Naive thymus-derived CD4-positive, alpha-beta T cell (primary cell): ENCODE data around the gene STARD5. TPM values are rescaled to one million over a fixed set of nuclear protein-coding genes. Genes with fewer than 3 reads are reported as not detected.
"Not testable (repeated sequence)": the region's sequence is repeated elsewhere in the genome, so short reads cannot be mapped to it uniquely, and the experiment has no call there.

ENCODE experiments used
- ATAC-seq: fragments of 150-1000 bp; cut with Tn5 transposase; 2 replicates; pipeline ENCODE4 v1.10.0; 2021; ENCODE audit warnings: mild to moderate bottlenecking, moderate library complexity
- CTCF ChIA-PET: fragments of 350-600 bp; sonication (Branson Sonifier 250); formaldehyde crosslinking; loops from one replicate; lab custom pipeline; 2021; ENCODE audit warnings: antibody characterized with exemption; lab: Charles Lee
- POLR2A ChIA-PET: fragments of 350-600 bp; sonication (Branson Sonifier 250); formaldehyde crosslinking; loops from one replicate; lab custom pipeline; 2021; ENCODE audit warnings: antibody characterized with exemption, inconsistent platforms; lab: Charles Lee
- DNase-seq, 9 donors: peaks; one replicate each; pipeline versions ENCODE4 v3.0.0 to v3.0.0-alpha.2; 2020 to 2022; ENCODE audit warnings: mixed read lengths in 1 of 9
- H3K27ac ChIP-seq: one replicate; pipeline ENCODE4 v1.7.0; 2013; ENCODE audit warnings: mild to moderate bottlenecking, low read depth, low read length, moderate library complexity
- H3K27me3 ChIP-seq, 2 donors: one replicate each; pipeline ENCODE4 v1.7.0; 2013; ENCODE audit warnings: low read length in 2 of 2, mild to moderate bottlenecking in 2 of 2, moderate library complexity in 2 of 2; ENCODE audit not compliant: control insufficient read depth in 2 of 2, insufficient read depth in 2 of 2
- H3K36me3 ChIP-seq, 3 experiments: 1 replicate in 2 of 3; 2 replicates in 1 of 3; pipeline ENCODE4 v1.7.0; 2013; ENCODE audit warnings: low read length in 3 of 3, mild to moderate bottlenecking in 3 of 3, moderate library complexity in 1 of 3; ENCODE audit not compliant: insufficient read depth in 3 of 3, control insufficient read depth in 2 of 3
- H3K4me1 ChIP-seq, 2 donors: one replicate each; pipeline ENCODE4 v1.7.0; 2013; ENCODE audit warnings: low read length in 2 of 2, mild to moderate bottlenecking in 2 of 2, moderate library complexity in 1 of 2; ENCODE audit not compliant: control insufficient read depth in 2 of 2, insufficient read depth in 2 of 2
- H3K4me3 ChIP-seq: 2 replicates; pipeline ENCODE4 v1.7.0; 2013; ENCODE audit warnings: mild to moderate bottlenecking, low read length
- H3K9me3 ChIP-seq, 3 experiments: 1 replicate in 2 of 3; 2 replicates in 1 of 3; pipeline ENCODE4 v1.7.0; 2013; ENCODE audit warnings: low read length in 3 of 3; ENCODE audit not compliant: control insufficient read depth in 2 of 3
- H3K27ac Mint-ChIP-seq, 9 donors: one replicate each; pipeline ENCODE4 v1.8.0; 2020 to 2022; ENCODE audit warnings: mixed read lengths in 9 of 9, mild to moderate bottlenecking in 8 of 9, moderate library complexity in 5 of 9, inconsistent platforms in 2 of 9
- H3K27me3 Mint-ChIP-seq, 5 donors: one replicate each; pipeline ENCODE4 v1.8.0; 2021 to 2022; ENCODE audit warnings: mixed read lengths in 5 of 5, mild to moderate bottlenecking in 1 of 5
- H3K36me3 Mint-ChIP-seq, 5 donors: one replicate each; pipeline ENCODE4 v1.8.0; 2020 to 2022; ENCODE audit warnings: mixed read lengths in 5 of 5, mild to moderate bottlenecking in 3 of 5, inconsistent platforms in 1 of 5
- H3K4me1 Mint-ChIP-seq, 7 donors: one replicate each; pipeline ENCODE4 v1.8.0; 2020 to 2022; ENCODE audit warnings: mixed read lengths in 7 of 7, mild to moderate bottlenecking in 3 of 7, inconsistent platforms in 1 of 7
- H3K4me3 Mint-ChIP-seq, 10 donors: one replicate each; pipeline ENCODE4 v1.8.0; 2020 to 2022; ENCODE audit warnings: mild to moderate bottlenecking in 10 of 10, mixed read lengths in 10 of 10, moderate library complexity in 6 of 10, inconsistent platforms in 2 of 10
- H3K9me3 Mint-ChIP-seq, 11 donors: one replicate each; pipeline ENCODE4 v1.8.0; 2020 to 2022; ENCODE audit warnings: mixed read lengths in 11 of 11, mild to moderate bottlenecking in 4 of 11, inconsistent platforms in 1 of 11, moderate library complexity in 1 of 11
- intact Hi-C, 2 donors: fragments of 100-400 bp; cut with micrococcal nuclease; formaldehyde crosslinking; loops; one replicate each; pipeline ENCODE4 v1.15.1; 2023
- polyA plus RNA-seq, 2 donors: library from polyadenylated mRNA; unstranded; fragments of 300-500 nt; fragmentation: Illumina TruSeq; gene quantifications; one replicate each; pipeline ENCODE4 v1.2.3, GENCODE V29; 2021
- total RNA-seq, 6 experiments: library from RNA in 5 of 6; stranded (reverse) in 5 of 6; gene quantifications; 1 replicate in 5 of 6; 2 replicates in 1 of 6; pipeline ENCODE4 v1.2.3 and lab custom pipeline; 2021 to 2026

STARD5 gene
- total and polyA plus RNA-seq, 7 experiments from 2014 or later: 5.0 to 13.5 (median 10.1) TPM

DNA sequence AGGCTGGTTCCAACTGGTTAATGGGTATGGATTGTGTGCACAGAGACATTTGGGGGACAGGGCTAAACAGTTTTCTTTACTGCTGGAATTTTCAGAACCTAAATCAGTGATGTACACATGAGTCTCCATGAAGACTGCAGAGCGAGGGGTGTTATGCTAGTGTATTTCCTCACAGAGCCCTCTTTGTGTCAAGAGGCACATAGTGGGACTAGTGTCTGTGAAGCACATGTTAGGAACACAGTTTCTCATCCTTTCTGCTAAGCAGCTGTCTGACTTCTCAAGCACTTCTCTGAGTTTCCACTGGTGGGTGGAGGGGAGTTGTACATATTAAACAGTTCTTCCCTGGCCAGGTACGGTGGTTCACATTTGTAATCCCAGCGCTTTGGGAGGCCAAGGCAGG lies 9.4 kb upstream of the STARD5 start:
- no peaks in the 10 kb centered on the region for H3K36me3 Mint-ChIP-seq
- POLR2A ChIA-PET: interaction anchor here (16.9 kb wide), 1 partner anchor 33 kb away, joined by 480 read pairs; no protein-coding TSS in a partner anchor
- intact Hi-C loops: no loop called here

DNA sequence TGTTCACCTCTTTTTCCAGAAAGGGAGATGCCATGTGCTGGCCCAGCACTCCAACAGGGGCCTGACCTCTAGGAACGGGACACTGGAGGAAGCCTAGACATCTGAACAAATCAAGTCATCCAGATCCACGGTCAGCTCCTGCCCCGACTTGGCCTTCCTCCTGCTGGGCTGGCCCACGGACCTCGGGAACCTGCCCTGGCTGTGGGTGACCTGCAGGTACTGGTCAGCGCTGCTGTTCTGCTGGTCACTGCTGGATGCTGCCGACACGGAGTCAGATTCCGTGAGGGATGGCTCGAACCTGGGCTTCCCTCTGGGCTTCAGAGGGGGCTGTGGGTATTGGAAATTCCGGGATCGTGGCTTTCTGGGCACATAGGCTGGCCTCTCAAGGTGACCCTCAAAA lies 8.4 kb upstream of the STARD5 start:
- no peaks in the 10 kb centered on the region for H3K36me3 Mint-ChIP-seq
- intact Hi-C loops: no loop called here
- POLR2A ChIA-PET: interaction anchor here (1.5 to 16.9 kb wide), 2 partner anchors 11 to 32 kb away, joined by 4 to 480 read pairs; no protein-coding TSS in a partner anchor

More for the DNA sequence above, 9.4 kb upstream of the STARD5 start:
- Mint-ChIP-seq H3K9me3 (no peaks in the 10 kb centered on the region), H3K4me3 (no peak overlapping the region), H3K4me1 (peaks cover 9 to 38% (median 29%) of the 10 kb centered on the region in 7 donors), H3K27ac (peak overlapping the region in 3 of 9 donors; percentile 46 to 59 (median 52)), H3K27me3 (no peaks in the 10 kb centered on the region)
- CTCF ChIA-PET: interaction anchor here (0.9 to 1.0 kb wide), 3 partner anchors 10 to 59 kb away, joined by 3 to 4 read pairs (median 3); partner anchors contain the start of gene STARD5
- Histone ChIP-seq H3K4me1 (peaks cover 0 to 8% of the 10 kb centered on the region in 2 donors), H3K9me3 (no peaks in the 10 kb centered on the region), H3K36me3 (no peaks in the 10 kb centered on the region), H3K27me3 (no peaks in the 10 kb centered on the region), H3K27ac (no peak overlapping the region), H3K4me3 (no peak overlapping the region)
- ATAC-seq (no peak), DNase-seq (no peak)

DNA sequence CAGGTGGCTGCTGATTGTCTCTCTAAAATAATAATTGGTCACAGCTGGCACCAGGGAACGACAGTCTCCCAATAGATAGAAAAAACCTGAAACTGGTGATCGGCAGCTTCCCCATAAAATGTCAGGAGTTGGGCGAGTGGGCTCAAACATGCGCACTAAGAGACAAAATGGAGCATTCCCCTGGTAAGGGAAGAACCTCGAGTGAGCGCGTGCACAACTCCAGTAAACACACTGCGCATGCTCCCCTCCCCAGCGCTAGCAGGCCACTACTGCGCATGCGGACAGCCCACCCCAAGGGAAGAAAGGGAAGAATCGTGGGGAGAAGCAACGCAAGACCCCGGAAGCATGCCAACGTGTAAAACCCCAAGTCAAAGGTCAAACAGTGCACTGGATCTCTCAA lies 7.7 kb upstream of the STARD5 start:
- ChIA-PET POLR2A (interaction anchor here (1.2 to 16.9 kb wide), 3 partner anchors 10 to 56 kb away, joined by 4 to 480 read pairs (median 4); no protein-coding TSS in a partner anchor), CTCF (interaction anchor here (0.7 to 1.2 kb wide), 3 partner anchors 12 to 66 kb away, joined by 3 to 5 read pairs (median 4); no protein-coding TSS in a partner anchor)
- peak overlapping the region in 4 of 9 donors; percentile 60 to 90 (median 78) for H3K27ac Mint-ChIP-seq
- no peaks in the 10 kb centered on the region for H3K27me3 Mint-ChIP-seq
- Histone ChIP-seq H3K36me3 (no peaks in the 10 kb centered on the region), H3K27ac (no peak overlapping the region), H3K9me3 (no peaks in the 10 kb centered on the region), H3K4me1 (peaks cover 0 to 8% of the 10 kb centered on the region in 2 donors), H3K27me3 (no peaks in the 10 kb centered on the region), H3K4me3 (no peak overlapping the region)
- H3K36me3 Mint-ChIP-seq: no peaks in the 10 kb centered on the region
- H3K9me3 Mint-ChIP-seq: no peaks in the 10 kb centered on the region
- DNase-seq (no peak), ATAC-seq (no peak)
- peaks cover 11 to 48% (median 41%) of the 10 kb centered on the region in 7 donors for H3K4me1 Mint-ChIP-seq
- intact Hi-C loops: no loop called here
- peak overlapping the region in 4 of 10 donors; percentile 64 to 85 (median 75) for H3K4me3 Mint-ChIP-seq

More for the DNA sequence above, 8.4 kb upstream of the STARD5 start:
- Mint-ChIP-seq H3K27ac (peak overlapping the region in 1 of 9 donors; percentile 60), H3K4me1 (peaks cover 13 to 45% (median 37%) of the 10 kb centered on the region in 7 donors), H3K4me3 (peak overlapping the region in 1 of 10 donors; percentile 12), H3K9me3 (no peaks in the 10 kb centered on the region), H3K27me3 (no peaks in the 10 kb centered on the region)
- ATAC-seq (no peak), DNase-seq (no peak)
- CTCF ChIA-PET: interaction anchor here (1.2 kb wide), 1 partner anchor 13 kb away, joined by 3 read pairs; no protein-coding TSS in a partner anchor
- no peaks in the 10 kb centered on the region for H3K27me3 ChIP-seq
- H3K4me1 ChIP-seq: peaks cover 0 to 8% of the 10 kb centered on the region in 2 donors
- no peak overlapping the region for H3K4me3 ChIP-seq
- no peaks in the 10 kb centered on the region for H3K9me3 ChIP-seq
- no peak overlapping the region for H3K27ac ChIP-seq
- H3K36me3 ChIP-seq: no peaks in the 10 kb centered on the region

DNA sequence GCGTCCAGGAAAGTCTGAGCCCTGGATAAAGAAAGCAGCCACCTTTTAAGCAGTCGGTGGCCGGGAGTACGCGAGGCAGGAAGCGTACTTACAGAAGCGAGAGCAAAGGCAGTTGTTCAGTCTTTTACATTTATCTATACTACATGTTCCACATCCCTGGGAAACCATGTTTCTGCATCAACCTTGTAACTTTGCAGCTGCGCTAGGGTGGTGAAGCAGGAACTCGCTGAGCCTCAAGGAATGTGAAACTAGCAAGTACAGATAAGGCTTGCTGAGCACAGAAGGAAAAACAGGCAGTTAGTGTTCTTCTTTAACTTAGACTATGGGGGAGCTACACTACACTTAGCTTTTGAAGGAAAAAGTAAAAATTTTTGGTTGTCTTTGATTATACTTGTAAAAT lies 7.2 kb upstream of the STARD5 start:
- H3K36me3 ChIP-seq, H3K4me1 ChIP-seq, ATAC-seq, H3K9me3 Mint-ChIP-seq, intact Hi-C loops, H3K4me3 ChIP-seq, H3K9me3 ChIP-seq, H3K27me3 Mint-ChIP-seq, H3K27me3 ChIP-seq, H3K36me3 Mint-ChIP-seq, H3K27ac ChIP-seq: not testable (repeated sequence)
- Mint-ChIP-seq H3K4me1 (peaks cover 9 to 48% (median 38%) of the 10 kb centered on the region in 7 donors), H3K4me3 (peak overlapping the region in 9 of 10 donors; percentile 55 to 85 (median 73)), H3K27ac (peak overlapping the region in 8 of 9 donors; percentile 3 to 90 (median 78))
- CTCF ChIA-PET: interaction anchor here (0.7 to 1.2 kb wide), 3 partner anchors 12 to 65 kb away, joined by 3 to 5 read pairs (median 4); no protein-coding TSS in a partner anchor
- POLR2A ChIA-PET: interaction anchor here (0.8 to 16.9 kb wide), 3 partner anchors 12 to 56 kb away, joined by 3 to 480 read pairs (median 4); no protein-coding TSS in a partner anchor
- DNase-seq: peak in 1 of 9 donors; percentile 28

DNA sequence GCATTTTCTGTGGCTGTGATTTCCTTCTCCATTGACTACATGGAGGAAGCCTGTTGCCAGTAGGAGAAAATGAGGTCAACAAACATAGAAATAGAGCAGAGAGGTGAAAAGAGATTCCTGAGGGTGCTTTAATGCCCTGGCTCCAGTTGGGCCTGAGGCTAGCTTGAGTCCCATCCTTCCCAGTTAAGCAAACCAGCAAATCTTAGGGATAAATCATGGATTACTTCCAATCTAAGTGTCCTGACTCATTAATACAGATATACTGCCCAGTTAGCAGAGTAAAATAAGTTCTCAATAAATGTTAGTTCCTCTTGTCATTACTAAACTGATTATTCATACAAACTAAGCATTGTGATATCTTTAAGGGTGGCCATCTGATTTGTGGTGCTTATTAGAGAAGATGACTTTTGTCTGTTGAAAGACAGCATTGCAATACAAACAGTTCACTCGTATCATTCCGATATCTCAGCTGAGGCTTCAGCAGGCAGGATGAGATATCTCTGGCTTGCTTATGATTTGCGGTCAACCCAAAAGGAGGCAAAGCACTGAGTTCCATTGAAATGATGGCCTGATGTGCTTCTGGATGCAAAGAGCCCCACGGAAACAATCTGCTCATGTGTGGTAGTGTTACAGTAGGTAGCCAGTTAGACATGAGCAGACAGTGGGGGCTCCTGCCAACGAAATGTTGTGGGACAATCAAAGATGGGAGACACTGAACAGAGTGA lies 6.6 kb upstream of the STARD5 start:
- Histone ChIP-seq H3K27me3 (no peaks in the 10 kb centered on the region), H3K4me3 (no peak overlapping the region), H3K9me3 (no peaks in the 10 kb centered on the region), H3K36me3 (no peaks in the 10 kb centered on the region), H3K4me1 (peaks cover 0 to 8% of the 10 kb centered on the region in 2 donors), H3K27ac (no peak overlapping the region)
- Mint-ChIP-seq H3K4me1 (peaks cover 9 to 53% (median 39%) of the 10 kb centered on the region in 7 donors), H3K36me3 (no peaks in the 10 kb centered on the region), H3K27ac (peak overlapping the region in 8 of 9 donors; percentile 3 to 90 (median 72)), H3K27me3 (no peaks in the 10 kb centered on the region), H3K9me3 (no peaks in the 10 kb centered on the region), H3K4me3 (peak overlapping the region in 9 of 10 donors; percentile 55 to 85 (median 73))
- intact Hi-C loops: no loop called here
- POLR2A ChIA-PET: interaction anchor here (0.7 to 16.9 kb wide), 3 partner anchors 11 to 56 kb away, joined by 3 to 480 read pairs (median 3); no protein-coding TSS in a partner anchor
- DNase-seq (no peak), ATAC-seq (peak; percentile 24)
- CTCF ChIA-PET: interaction anchor here (0.7 kb wide), 1 partner anchor 55 kb away, joined by 5 read pairs; no protein-coding TSS in a partner anchor

GRCh38 chr15:81329446-81329845 lies 5.5 kb upstream of the STARD5 start:
- CTCF ChIA-PET: interaction anchor here (0.8 kb wide), 2 partner anchors 63 to 1351 kb away, joined by 4 read pairs; no protein-coding TSS in a partner anchor
- intact Hi-C loops: no loop called here
- no peak for ATAC-seq

More at GRCh38 chr15:81329446-81329845, 5.5 kb upstream of the STARD5 start:
- Mint-ChIP-seq H3K4me1 (peaks cover 17 to 60% (median 49%) of the 10 kb centered on the region in 7 donors), H3K36me3 (no peaks in the 10 kb centered on the region), H3K9me3 (no peaks in the 10 kb centered on the region), H3K4me3 (no peak overlapping the region), H3K27me3 (no peaks in the 10 kb centered on the region), H3K27ac (peak overlapping the region in 2 of 9 donors; percentile 32 to 42)
- no peak for DNase-seq
- Histone ChIP-seq H3K27me3 (no peaks in the 10 kb centered on the region), H3K9me3 (no peaks in the 10 kb centered on the region), H3K4me1 (peaks cover 5 to 16% of the 10 kb centered on the region in 2 donors), H3K4me3 (no peak overlapping the region), H3K36me3 (no peaks in the 10 kb centered on the region), H3K27ac (no peak overlapping the region)
- POLR2A ChIA-PET: interaction anchor here (0.6 to 16.9 kb wide), 2 partner anchors 29 to 69 kb away, joined by 4 to 480 read pairs; no protein-coding TSS in a partner anchor
